GM18951 (cell line): ENCODE results near the gene IL22RA2.

Source experiments
- POLR2A ChIP-seq: IDR thresholded peaks from 4 replicates; pipeline ENCODE4 v1.6.1; 2011; ENCODE audit warnings: mild to moderate bottlenecking; ENCODE audit not compliant: insufficient read length, insufficient read depth; ENCODE audit errors: extremely low read depth
- in situ Hi-C: fragments of 300-500 bp; cut with MboI; formaldehyde crosslinking; loops from one replicate; pipeline ENCODE4 v1.12.0; 2022; ENCODE audit warnings: low sequenced_read_pairs, mixed read lengths, inconsistent platforms; ENCODE audit not compliant: unreplicated experiment

IL22RA2 gene

GRCh38 chr6:137149035-137149393, 24.4 kb downstream of the IL22RA2 start:
- no peak for TF ChIP-seq POLR2A
- in situ Hi-C loops, result no loop called here

- in situ Hi-C loops, result no loop called here
- TF ChIP-seq POLR2A, result no peak
Measured at GRCh38 chr6:137148306-137149034, 25.0 kb downstream of the IL22RA2 start.

GRCh38 chr6:137147195-137147594, 26.2 kb downstream of the IL22RA2 start:
- TF ChIP-seq POLR2A, result no peak
- in situ Hi-C loops, result no loop called here

GRCh38 chr6:137146206-137146605, 27.2 kb downstream of the IL22RA2 start:
- TF ChIP-seq POLR2A, result no peak
- in situ Hi-C loops, result no loop called here

GRCh38 chr6:137145421-137145820, 28.0 kb downstream of the IL22RA2 start:
- in situ Hi-C loops, result no loop called here
- no peak for TF ChIP-seq POLR2A

GRCh38 chr6:137136065-137136464, 37.4 kb downstream of the IL22RA2 start:
- in situ Hi-C loops, result no loop called here
- no peak for TF ChIP-seq POLR2A

GRCh38 chr6:137134483-137134882, 39.0 kb downstream of the IL22RA2 start:
- no peak for TF ChIP-seq POLR2A
- in situ Hi-C loops, result no loop called here

- TF ChIP-seq POLR2A, result no peak
- in situ Hi-C loops, result no loop called here
Measured at GRCh38 chr6:137133122-137133521, 40.3 kb downstream of the IL22RA2 start.

GRCh38 chr6:137126875-137127485, 46.5 kb downstream of the IL22RA2 start:
- no peak for TF ChIP-seq POLR2A

GRCh38 chr6:137123078-137123477, 50.4 kb downstream of the IL22RA2 start:
- TF ChIP-seq POLR2A, result no peak
- in situ Hi-C loops, result no loop called here

More at GRCh38 chr6:137126875-137127485, 46.5 kb downstream of the IL22RA2 start:
- in situ Hi-C loops, result no loop called here

GRCh38 chr6:137122612-137123011, 50.8 kb downstream of the IL22RA2 start:
- in situ Hi-C loops, result no loop called here

GRCh38 chr6:137121401-137121997, 51.9 kb downstream of the IL22RA2 start:
- no peak for TF ChIP-seq POLR2A
- in situ Hi-C loops, result no loop called here

More at GRCh38 chr6:137122612-137123011, 50.8 kb downstream of the IL22RA2 start:
- no peak for TF ChIP-seq POLR2A

- in situ Hi-C loops, result no loop called here
- no peak for TF ChIP-seq POLR2A
Measured at GRCh38 chr6:137120748-137121147, 52.7 kb downstream of the IL22RA2 start.

- in situ Hi-C loops, result no loop called here
- TF ChIP-seq POLR2A, result no peak
Measured at GRCh38 chr6:137119196-137120104, 54.0 kb downstream of the IL22RA2 start.
